Tibial artery (tissue), 4 donors: ENCODE results near the gene PLEKHM1.
"Not testable (repeated sequence)": the region's sequence is repeated elsewhere in the genome, so short reads cannot be mapped to it uniquely, and the experiment has no call there.

ENCODE experiments used
- DNase-seq, 2 donors: peaks; one replicate each; pipeline ENCODE4 v3.0.0-alpha.2; 2019
- H3K27ac ChIP-seq, 2 donors: fragments of 200-600 bp; sonication (generic) in 1 of 2; 1 replicate in 1 of 2; 2 replicates in 1 of 2; pipeline ENCODE4 v1.5.1; 2018 to 2019; ENCODE audit warnings: mild to moderate bottlenecking in 1 of 2
- H3K27me3 ChIP-seq, 2 donors: fragments of 200-600 bp; sonication (generic) in 1 of 2; one replicate each; pipeline versions ENCODE4 v1.5.1 to v1.6.0; 2016 to 2019
- H3K36me3 ChIP-seq, 3 donors: fragments of 200-600 bp; sonication (generic) in 2 of 3; one replicate each; pipeline ENCODE4 v1.5.1; 2016 to 2019; ENCODE audit warnings: mild to moderate bottlenecking in 2 of 3
- H3K4me1 ChIP-seq, 4 donors: fragments of 200-600 bp; sonication (generic) in 2 of 4; 1 replicate in 3 of 4; 2 replicates in 1 of 4; pipeline ENCODE4 v1.5.1; 2016 to 2019
- H3K4me3 ChIP-seq, 2 donors: fragments of 200-600 bp; sonication (generic) in 1 of 2; 1 replicate in 1 of 2; 2 replicates in 1 of 2; pipeline ENCODE4 v1.5.1; 2018 to 2019; ENCODE audit warnings: mild to moderate bottlenecking in 2 of 2
- H3K9me3 ChIP-seq, 3 donors: fragments of 200-600 bp; sonication (generic) in 1 of 3; one replicate each; pipeline ENCODE4 v1.5.1; 2016 to 2019
- CTCF ChIP-seq, 2 experiments: fragments of 200-600 bp in 1 of 2; fragments of 450-650 bp in 1 of 2; IDR thresholded peaks; one replicate each; pipeline ENCODE4 v1.5.1; 2017 to 2019; ENCODE audit warnings: antibody characterized with exemption in 2 of 2, mild to moderate bottlenecking in 1 of 2, moderate library complexity in 1 of 2
- intact Hi-C: fragments of 100-400 bp; cut with DNase I; formaldehyde crosslinking; loops from one replicate; pipeline ENCODE4 v1.15.0; 2023; ENCODE audit warnings: low total_unique reads

Gene PLEKHM1

GRCh38 chr17:45443371-45444260 is 46.9 kb downstream of the PLEKHM1 start:
- H3K4me1 ChIP-seq, H3K27me3 ChIP-seq, H3K27ac ChIP-seq, intact Hi-C loops, H3K9me3 ChIP-seq, H3K4me3 ChIP-seq: not testable (repeated sequence)
- H3K36me3 ChIP-seq = peaks cover 48 to 65% (median 56%) of the 10 kb centered on the region in 3 donors
- DNase-seq = peak in 1 of 2 donors; percentile 38

- Histone ChIP-seq H3K36me3 (peaks cover 48 to 74% (median 58%) of the 10 kb centered on the region in 3 donors), H3K27ac (no peak overlapping the region), H3K27me3 (no peaks in the 10 kb centered on the region), H3K9me3 (no peaks in the 10 kb centered on the region), H3K4me1 (no peaks in the 10 kb centered on the region), H3K4me3 (no peak overlapping the region)
- intact Hi-C loops = no loop called here
- no peak for TF ChIP-seq CTCF (IDR thresholded peaks at IDR 0.05)
- DNase-seq = peak in 1 of 2 donors; percentile 63
These were observed 48.8 kb downstream of the PLEKHM1 start for GRCh38 chr17:45441526-45442310.

- peaks cover 49 to 78% (median 62%) of the 10 kb centered on the region in 3 donors for H3K36me3 ChIP-seq
- intact Hi-C loops, DNase-seq, H3K4me1 ChIP-seq, H3K27me3 ChIP-seq, H3K27ac ChIP-seq, H3K9me3 ChIP-seq, H3K4me3 ChIP-seq: not testable (repeated sequence)
These were observed 49.5 kb downstream of the PLEKHM1 start for GRCh38 chr17:45440839-45441515.

GRCh38 chr17:45440161-45440778 is 50.3 kb downstream of the PLEKHM1 start:
- no peak for TF ChIP-seq CTCF (IDR thresholded peaks at IDR 0.05)

GRCh38 chr17:45438931-45439610 is 51.5 kb downstream of the PLEKHM1 start:
- Histone ChIP-seq H3K27me3 (no peaks in the 10 kb centered on the region), H3K36me3 (peaks cover 45 to 78% (median 61%) of the 10 kb centered on the region in 3 donors), H3K4me3 (no peak overlapping the region), H3K9me3 (no peaks in the 10 kb centered on the region), H3K27ac (no peak overlapping the region), H3K4me1 (no peaks in the 10 kb centered on the region)
- TF ChIP-seq CTCF (IDR thresholded peaks at IDR 0.05) = no peak
- intact Hi-C loops = no loop called here
- DNase-seq = no peak

More at GRCh38 chr17:45440161-45440778, 50.3 kb downstream of the PLEKHM1 start:
- H3K27ac ChIP-seq = no peak overlapping the region
- no peak overlapping the region for H3K4me3 ChIP-seq
- H3K9me3 ChIP-seq = no peaks in the 10 kb centered on the region
- no peaks in the 10 kb centered on the region for H3K27me3 ChIP-seq
- H3K36me3 ChIP-seq = peaks cover 49 to 78% (median 64%) of the 10 kb centered on the region in 3 donors
- peak in 1 of 2 donors; percentile 44 for DNase-seq
- no peaks in the 10 kb centered on the region for H3K4me1 ChIP-seq
- intact Hi-C loops = no loop called here
